Parathyroid adenoma (tissue), 2 donors: ENCODE measurements around the gene TM9SF3.
"Not testable (repeated sequence)": the region's sequence is repeated elsewhere in the genome, so short reads cannot be mapped to it uniquely, and the experiment has no call there.

Experiments used
- H2AFZ ChIP-seq: fragments of 300-600 bp; sonication (generic); one replicate; pipeline ENCODE4 v1.7.0; 2017; ENCODE audit warnings: antibody characterized with exemption, mild to moderate bottlenecking
- H3K27ac ChIP-seq: fragments of 300-600 bp; sonication (generic); one replicate; pipeline ENCODE4 v1.7.0; 2017
- H3K27me3 ChIP-seq: fragments of 300-600 bp; sonication (generic); one replicate; pipeline ENCODE4 v1.7.0; 2017; ENCODE audit warnings: low read length; ENCODE audit not compliant: control insufficient read depth, insufficient read depth
- H3K36me3 ChIP-seq: fragments of 300-600 bp; sonication (generic); one replicate; pipeline ENCODE4 v1.7.0; 2017; ENCODE audit warnings: low read length; ENCODE audit not compliant: control insufficient read depth, insufficient read depth
- H3K4me1 ChIP-seq: fragments of 300-600 bp; sonication (generic); one replicate; pipeline ENCODE4 v1.7.0; 2017; ENCODE audit warnings: control low read depth
- H3K4me2 ChIP-seq: fragments of 300-600 bp; sonication (generic); one replicate; pipeline ENCODE4 v1.7.0; 2017; ENCODE audit warnings: low read length
- H3K4me3 ChIP-seq: fragments of 300-600 bp; sonication (generic); one replicate; pipeline ENCODE4 v1.7.0; 2017; ENCODE audit warnings: low read depth, low read length
- H3K79me2 ChIP-seq: fragments of 300-600 bp; sonication (generic); one replicate; pipeline ENCODE4 v1.7.0; 2017; ENCODE audit warnings: control low read depth
- H3K9ac ChIP-seq: fragments of 300-600 bp; sonication (generic); one replicate; pipeline ENCODE4 v1.7.0; 2017; ENCODE audit warnings: mild to moderate bottlenecking
- H3K9me3 ChIP-seq: fragments of 300-600 bp; sonication (generic); one replicate; pipeline ENCODE4 v1.7.0; 2017; ENCODE audit warnings: low read length; ENCODE audit not compliant: control insufficient read depth
- TF ChIP-seq, protein P1 (sequence below): fragments of 300-600 bp; sonication (generic); IDR thresholded peaks from one replicate; pipeline ENCODE4 v1.7.0; 2017; ENCODE audit warnings: antibody characterized with exemption, mild to moderate bottlenecking
- donor health status: primary hyperparathyroidism.

The TM9SF3 gene

GRCh38 chr10:96576277-96576980 is 10.4 kb downstream of the TM9SF3 start:
- H3K4me2 ChIP-seq: no peak overlapping the region
- no peak overlapping the region for H3K9ac ChIP-seq
- H3K79me2 ChIP-seq: peaks cover 48% of the 10 kb centered on the region
- H3K4me1 ChIP-seq: no peaks in the 10 kb centered on the region
- no peaks in the 10 kb centered on the region for H3K9me3 ChIP-seq
- H2AFZ ChIP-seq: no peak overlapping the region
- H3K36me3 ChIP-seq: no peaks in the 10 kb centered on the region
- TF ChIP-seq, protein P1, sequence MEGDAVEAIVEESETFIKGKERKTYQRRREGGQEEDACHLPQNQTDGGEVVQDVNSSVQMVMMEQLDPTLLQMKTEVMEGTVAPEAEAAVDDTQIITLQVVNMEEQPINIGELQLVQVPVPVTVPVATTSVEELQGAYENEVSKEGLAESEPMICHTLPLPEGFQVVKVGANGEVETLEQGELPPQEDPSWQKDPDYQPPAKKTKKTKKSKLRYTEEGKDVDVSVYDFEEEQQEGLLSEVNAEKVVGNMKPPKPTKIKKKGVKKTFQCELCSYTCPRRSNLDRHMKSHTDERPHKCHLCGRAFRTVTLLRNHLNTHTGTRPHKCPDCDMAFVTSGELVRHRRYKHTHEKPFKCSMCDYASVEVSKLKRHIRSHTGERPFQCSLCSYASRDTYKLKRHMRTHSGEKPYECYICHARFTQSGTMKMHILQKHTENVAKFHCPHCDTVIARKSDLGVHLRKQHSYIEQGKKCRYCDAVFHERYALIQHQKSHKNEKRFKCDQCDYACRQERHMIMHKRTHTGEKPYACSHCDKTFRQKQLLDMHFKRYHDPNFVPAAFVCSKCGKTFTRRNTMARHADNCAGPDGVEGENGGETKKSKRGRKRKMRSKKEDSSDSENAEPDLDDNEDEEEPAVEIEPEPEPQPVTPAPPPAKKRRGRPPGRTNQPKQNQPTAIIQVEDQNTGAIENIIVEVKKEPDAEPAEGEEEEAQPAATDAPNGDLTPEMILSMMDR: no peak
- H3K4me3 ChIP-seq: no peak overlapping the region
- H3K27ac ChIP-seq: no peak overlapping the region
- H3K27me3 ChIP-seq: no peaks in the 10 kb centered on the region

- not testable (repeated sequence) for H3K4me1 ChIP-seq, H3K27ac ChIP-seq, H3K9ac ChIP-seq, H3K4me2 ChIP-seq, H3K4me3 ChIP-seq, H3K9me3 ChIP-seq, H3K36me3 ChIP-seq, H3K27me3 ChIP-seq, H2AFZ ChIP-seq
- peaks cover 54% of the 10 kb centered on the region for H3K79me2 ChIP-seq
These were observed 12.2 kb downstream of the TM9SF3 start for GRCh38 chr10:96574564-96574963.

GRCh38 chr10:96573036-96573435 is 13.8 kb downstream of the TM9SF3 start:
- Histone ChIP-seq H3K9me3 (no peaks in the 10 kb centered on the region), H3K4me2 (no peak overlapping the region), H3K79me2 (peaks cover 57% of the 10 kb centered on the region), H3K36me3 (no peaks in the 10 kb centered on the region), H3K4me1 (peaks cover 5% of the 10 kb centered on the region), H3K27me3 (no peaks in the 10 kb centered on the region), H3K9ac (no peak overlapping the region), H3K27ac (no peak overlapping the region), H2AFZ (no peak overlapping the region), H3K4me3 (no peak overlapping the region)
- TF ChIP-seq, protein P1: no peak

DNA sequence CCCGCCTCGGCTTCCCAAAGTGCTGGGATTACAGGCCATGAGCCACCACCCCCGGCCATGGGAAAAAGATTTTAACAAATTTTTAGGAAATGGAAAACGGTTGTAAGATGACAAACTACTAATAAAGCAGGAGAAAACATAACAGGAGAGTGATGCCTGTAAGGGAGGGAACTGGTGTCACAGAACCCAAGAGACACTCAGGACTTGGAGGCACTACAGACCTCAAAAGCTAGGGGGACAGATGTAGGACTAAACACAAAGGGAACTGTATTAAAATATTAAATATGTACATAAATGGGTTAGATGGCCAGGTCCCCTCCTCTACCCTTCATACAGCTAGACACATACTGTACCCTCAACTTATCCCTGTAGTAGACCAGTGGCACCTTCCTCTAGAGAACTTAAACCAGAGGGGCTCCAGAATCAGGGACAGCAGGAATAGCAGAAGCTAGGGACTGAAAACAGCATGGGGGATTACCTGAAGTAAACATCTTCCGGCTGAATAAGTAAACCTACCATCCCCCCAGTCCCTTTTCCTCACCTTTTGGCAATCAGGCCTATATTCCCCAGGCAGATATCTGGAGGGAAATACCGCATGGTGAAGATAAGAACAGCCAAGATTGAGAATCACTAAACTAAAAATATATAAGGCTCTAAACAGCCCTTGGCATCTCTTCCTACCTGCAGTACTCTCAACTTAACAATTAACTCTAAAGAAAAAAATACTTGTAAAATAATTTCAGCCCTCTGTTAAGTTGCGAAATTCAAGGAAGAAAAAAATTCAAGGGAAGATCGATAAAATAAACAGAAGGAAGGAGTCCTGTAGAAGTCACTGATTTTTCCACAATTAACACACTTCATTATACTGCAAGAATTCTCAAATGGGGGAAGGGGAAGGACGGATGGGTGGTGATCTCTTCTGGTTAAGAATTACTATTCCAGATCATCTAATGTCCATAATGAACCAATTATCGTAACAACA is 15.5 kb downstream of the TM9SF3 start:
- Histone ChIP-seq H3K27ac (no peak overlapping the region), H3K27me3 (no peaks in the 10 kb centered on the region), H2AFZ (no peak overlapping the region), H3K9ac (no peak overlapping the region), H3K79me2 (peaks cover 67% of the 10 kb centered on the region), H3K4me1 (peaks cover 5% of the 10 kb centered on the region), H3K36me3 (no peaks in the 10 kb centered on the region), H3K4me3 (no peak overlapping the region), H3K4me2 (no peak overlapping the region), H3K9me3 (no peaks in the 10 kb centered on the region)
- TF ChIP-seq, protein P1: no peak

GRCh38 chr10:96570511-96570910 is 16.3 kb downstream of the TM9SF3 start:
- Histone ChIP-seq H3K4me1 (peaks cover 5% of the 10 kb centered on the region), H3K4me3 (no peak overlapping the region), H3K27me3 (no peaks in the 10 kb centered on the region), H2AFZ (no peak overlapping the region), H3K9ac (no peak overlapping the region), H3K27ac (no peak overlapping the region), H3K4me2 (no peak overlapping the region), H3K79me2 (peaks cover 63% of the 10 kb centered on the region), H3K9me3 (no peaks in the 10 kb centered on the region), H3K36me3 (no peaks in the 10 kb centered on the region)
- TF ChIP-seq, protein P1: no peak
